ENCODE data around the gene NMRK2.

Gene NMRK2

GRCh38 chr19:3983542-3983914 lies 50.7 kb downstream of the NMRK2 start:
- TF ChIP-seq CTCF (conservative IDR thresholded peaks at IDR 0.05) = no peak
- peak overlapping the region; percentile 84 for H3K27ac ChIP-seq

- no peak for TF ChIP-seq CTCF (conservative IDR thresholded peaks at IDR 0.05)
- peak overlapping the region; percentile 84 for H3K27ac ChIP-seq
Measured at GRCh38 chr19:3983936-3984583, 51.2 kb downstream of the NMRK2 start.

DNA sequence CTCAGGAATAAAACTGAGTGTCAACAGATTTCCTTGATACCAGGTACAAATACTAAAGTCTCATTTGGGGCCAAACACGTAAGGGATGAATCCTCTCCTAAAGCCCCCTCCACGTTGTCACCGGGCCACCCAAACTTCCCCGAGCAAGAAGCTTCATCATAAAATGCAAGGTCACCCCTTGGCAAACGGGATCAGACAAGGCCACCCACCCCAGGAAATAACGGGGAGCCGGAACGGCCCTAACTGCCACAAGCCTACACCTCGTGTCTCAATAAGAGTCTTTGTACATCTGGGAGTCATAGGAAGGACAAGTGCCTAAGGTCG lies 51.7 kb downstream of the NMRK2 start:
- TF ChIP-seq CTCF (conservative IDR thresholded peaks at IDR 0.05) = no peak
- H3K27ac ChIP-seq = peak overlapping the region; percentile 84

GRCh38 chr19:3984908-3985642 lies 52.2 kb downstream of the NMRK2 start, which contains the start of gene EEF2:
Gene EEF2, minus strand, starts transcription at chr19:3985463. Its CDS starts 83 bp downstream, at chr19:3985380.
- no peak for TF ChIP-seq CTCF (conservative IDR thresholded peaks at IDR 0.05)
- peak within 1 kb of the TSS; percentile 84 for H3K27ac ChIP-seq

GRCh38 chr19:3985643-3986259 lies 52.9 kb downstream of the NMRK2 start:
- no peak for TF ChIP-seq CTCF (conservative IDR thresholded peaks at IDR 0.05)
- H3K27ac ChIP-seq = peak overlapping the region; percentile 84

- peak; percentile 63 for TF ChIP-seq CTCF (conservative IDR thresholded peaks at IDR 0.05)
- peak overlapping the region; percentile 84 for H3K27ac ChIP-seq
Measured at GRCh38 chr19:3986260-3987041, 53.6 kb downstream of the NMRK2 start.

All from VCaP (cell line).